ENCODE data around the gene TMEM182. TPM values are rescaled to one million over a fixed set of nuclear protein-coding genes. Genes with fewer than 3 reads are reported as not detected.
A peak's percentile ranks its signal among the peaks of the same experiment; 100 is the strongest.

Gene TMEM182, protein sequence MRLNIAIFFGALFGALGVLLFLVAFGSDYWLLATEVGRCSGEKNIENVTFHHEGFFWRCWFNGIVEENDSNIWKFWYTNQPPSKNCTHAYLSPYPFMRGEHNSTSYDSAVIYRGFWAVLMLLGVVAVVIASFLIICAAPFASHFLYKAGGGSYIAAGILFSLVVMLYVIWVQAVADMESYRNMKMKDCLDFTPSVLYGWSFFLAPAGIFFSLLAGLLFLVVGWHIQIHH
- 5.0 TPM for polyA plus RNA-seq (2013, experiment 1 of 2)
- polyA plus RNA-seq (2013, experiment 2 of 2), result 3.7 TPM

- H3K4me1 ChIP-seq (ENCODE audit: insufficient read depth, low read length), result no peaks in the 10 kb centered on the region
- H3K4me3 ChIP-seq (ENCODE audit: low read length), result no peak within 1 kb of the TSS
- no peaks in the 10 kb centered on the region for H3K27me3 ChIP-seq (ENCODE audit: insufficient read depth, low read length)
- 98% methylated on average over 4 of the region's 4 CpGs for WGBS
- no peaks in the 10 kb centered on the region for H3K9me3 ChIP-seq (ENCODE audit: insufficient read depth, low read depth, low read length)
- H3K27ac ChIP-seq (ENCODE audit: low read depth, low read length), result no peak within 1 kb of the TSS
- H3K36me3 ChIP-seq (ENCODE audit: insufficient read depth, low read length), result peaks cover 6% of the 10 kb centered on the region; the same call in 1 of the 2 replicates
- H3K9ac ChIP-seq (ENCODE audit: low read depth, low read length), result no peak within 1 kb of the TSS
Measured at GRCh38 chr2:102761763-102762162, at the start of gene TMEM182. TMEM182 (plus strand) TSS chr2:102762031; CDS start chr2:102762218, 187 bp downstream.

- Histone ChIP-seq H3K9me3 (ENCODE audit: insufficient read depth, low read depth, low read length) (no peaks in the 10 kb centered on the region), H3K36me3 (ENCODE audit: insufficient read depth, low read length) (peaks cover 55% of the 10 kb centered on the region), H3K4me3 (ENCODE audit: low read length) (no peak overlapping the region), H3K27me3 (ENCODE audit: insufficient read depth, low read length) (no peaks in the 10 kb centered on the region), H3K4me1 (ENCODE audit: insufficient read depth, low read length) (no peaks in the 10 kb centered on the region), H3K27ac (ENCODE audit: low read depth, low read length) (no peak overlapping the region), H3K9ac (ENCODE audit: low read depth, low read length) (no peak overlapping the region)
- whole genome bisulfite sequencing, result 95% methylated on average over 5 of the region's 5 CpGs
Measured at GRCh38 chr2:102717308-102718018, 44.4 kb upstream of the TMEM182 start.

DNA sequence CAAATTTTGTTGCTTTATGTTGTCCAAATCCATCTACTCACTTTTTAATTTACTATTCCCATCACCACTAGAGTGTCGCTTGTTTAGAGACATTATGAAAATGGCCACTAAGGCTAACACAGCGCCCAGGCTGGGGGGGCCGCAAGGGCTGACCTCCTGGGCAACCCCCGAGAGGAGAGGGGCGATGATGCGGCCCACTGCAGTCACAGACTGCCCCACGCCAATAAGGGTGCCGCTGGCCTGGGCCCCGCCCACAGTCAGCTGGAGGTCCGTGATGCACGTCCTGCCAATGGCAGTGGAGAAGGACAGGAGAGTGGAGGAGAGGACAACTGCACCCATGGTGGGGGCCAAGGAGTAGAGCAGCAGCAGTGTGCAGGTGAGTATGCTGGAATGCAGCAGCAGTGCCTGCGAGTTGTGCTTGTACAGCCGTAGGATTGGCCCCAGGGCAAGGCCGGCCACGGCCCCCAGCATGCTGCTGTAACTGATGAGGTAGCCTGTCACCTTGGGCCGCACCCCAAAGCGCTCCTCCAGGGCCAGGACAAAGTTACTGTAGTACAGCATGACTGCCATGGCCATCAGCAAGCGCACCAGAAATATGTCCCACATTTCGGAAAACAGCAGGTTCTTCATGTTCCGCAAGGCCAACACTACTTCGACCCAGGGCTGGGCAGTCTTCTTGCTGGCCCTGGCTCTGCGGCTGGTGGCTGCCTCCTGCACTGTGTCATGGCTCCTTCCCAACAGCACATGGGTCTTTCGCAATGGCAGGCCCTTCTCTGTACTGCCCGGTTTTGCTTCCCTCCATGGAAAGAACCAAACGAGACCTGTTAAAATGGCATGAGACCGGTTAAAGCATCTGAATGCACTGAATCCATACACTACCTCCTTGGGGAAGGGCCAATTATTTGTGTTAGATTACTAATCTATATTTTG is 43.2 kb upstream of the TMEM182 start:
- Histone ChIP-seq H3K36me3 (ENCODE audit: insufficient read depth, low read length) (peaks cover 67% of the 10 kb centered on the region), H3K27ac (ENCODE audit: low read depth, low read length) (no peak overlapping the region), H3K4me3 (ENCODE audit: low read length) (no peak overlapping the region), H3K27me3 (ENCODE audit: insufficient read depth, low read length) (no peaks in the 10 kb centered on the region), H3K9me3 (ENCODE audit: insufficient read depth, low read depth, low read length) (no peaks in the 10 kb centered on the region), H3K4me1 (ENCODE audit: insufficient read depth, low read length) (no peaks in the 10 kb centered on the region), H3K9ac (ENCODE audit: low read depth, low read length) (no peak overlapping the region)
- 95% methylated on average over 26 of the region's 26 CpGs for WGBS

DNA sequence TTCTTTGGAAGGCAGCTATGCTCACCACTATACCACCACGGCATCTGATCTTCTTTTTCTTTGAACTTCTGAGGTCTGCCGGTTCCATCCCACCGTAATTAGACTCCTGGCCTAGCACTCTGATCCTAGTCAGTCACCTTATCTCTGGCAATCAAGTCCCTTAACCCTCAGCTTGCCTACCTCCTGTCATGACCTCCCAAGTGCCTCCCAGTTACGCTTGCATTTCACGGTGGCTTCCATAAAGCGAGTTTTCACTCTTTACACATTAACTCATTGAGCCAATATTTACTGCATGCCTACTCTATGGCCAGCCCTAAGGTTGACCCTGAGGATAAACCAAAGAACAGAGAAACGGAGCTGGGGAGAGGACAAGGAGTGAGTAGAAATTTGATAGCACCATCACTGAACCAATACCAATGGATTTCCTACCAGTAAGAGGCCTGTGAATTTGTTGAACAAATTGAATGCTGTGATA is 37.8 kb upstream of the TMEM182 start:
- Histone ChIP-seq H3K9me3 (ENCODE audit: insufficient read depth, low read depth, low read length) (no peaks in the 10 kb centered on the region), H3K4me3 (ENCODE audit: low read length) (no peak overlapping the region), H3K27ac (ENCODE audit: low read depth, low read length) (no peak overlapping the region), H3K9ac (ENCODE audit: low read depth, low read length) (no peak overlapping the region), H3K36me3 (ENCODE audit: insufficient read depth, low read length) (peaks cover 81% of the 10 kb centered on the region), H3K27me3 (ENCODE audit: insufficient read depth, low read length) (no peaks in the 10 kb centered on the region), H3K4me1 (ENCODE audit: insufficient read depth, low read length) (no peaks in the 10 kb centered on the region)
- 91% methylated on average over 7 of the region's 7 CpGs for WGBS

GRCh38 chr2:102724553-102724952 is 37.3 kb upstream of the TMEM182 start:
- Histone ChIP-seq H3K36me3 (ENCODE audit: insufficient read depth, low read length) (peaks cover 80% of the 10 kb centered on the region), H3K9me3 (ENCODE audit: insufficient read depth, low read depth, low read length) (no peaks in the 10 kb centered on the region), H3K27ac (ENCODE audit: low read depth, low read length) (no peak overlapping the region), H3K4me3 (ENCODE audit: low read length) (no peak overlapping the region), H3K4me1 (ENCODE audit: insufficient read depth, low read length) (no peaks in the 10 kb centered on the region), H3K9ac (ENCODE audit: low read depth, low read length) (no peak overlapping the region), H3K27me3 (ENCODE audit: insufficient read depth, low read length) (no peaks in the 10 kb centered on the region)
- 96% methylated on average over 10 of the region's 10 CpGs for WGBS

GRCh38 chr2:102726128-102727087 is 35.4 kb upstream of the TMEM182 start:
- Histone ChIP-seq H3K27ac (ENCODE audit: low read depth, low read length) (no peak overlapping the region), H3K27me3 (ENCODE audit: insufficient read depth, low read length) (no peaks in the 10 kb centered on the region), H3K9me3 (ENCODE audit: insufficient read depth, low read depth, low read length) (no peaks in the 10 kb centered on the region), H3K4me3 (ENCODE audit: low read length) (no peak overlapping the region), H3K9ac (ENCODE audit: low read depth, low read length) (no peak overlapping the region), H3K4me1 (ENCODE audit: insufficient read depth, low read length) (no peaks in the 10 kb centered on the region), H3K36me3 (ENCODE audit: insufficient read depth, low read length) (peaks cover 75% of the 10 kb centered on the region)
- WGBS, result 87% methylated on average over 15 of the region's 15 CpGs

DNA sequence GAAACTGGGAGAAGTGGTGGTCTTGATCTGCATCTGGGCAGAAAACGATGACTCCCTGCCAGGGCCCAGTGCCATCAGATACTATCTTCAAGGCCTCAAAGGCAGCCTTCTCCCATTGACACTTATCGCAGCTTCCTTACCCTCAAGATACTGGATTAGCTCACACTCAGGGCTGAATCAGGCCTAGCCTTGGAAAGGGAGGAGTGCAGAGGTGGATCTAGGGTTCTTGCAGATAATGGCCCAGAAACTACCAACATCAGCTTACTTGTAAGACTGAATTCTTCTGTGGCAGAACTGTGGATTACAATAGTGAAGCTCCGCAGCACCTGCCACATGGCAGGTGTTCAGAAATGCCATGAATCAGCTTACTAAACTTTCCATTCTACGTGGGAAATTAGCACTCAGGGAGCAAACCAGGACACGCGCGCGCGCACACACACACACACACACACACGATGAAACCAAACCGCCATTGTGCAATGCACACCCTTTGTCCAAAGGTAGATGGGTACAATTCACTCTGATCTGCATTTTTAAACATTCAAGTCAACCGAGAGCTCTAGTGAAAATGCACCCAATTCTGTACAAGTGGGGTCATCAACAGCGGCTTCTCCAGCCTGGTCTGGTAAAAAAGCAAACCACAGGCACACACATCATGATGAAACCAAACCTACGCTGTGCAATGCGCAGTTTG is 26.3 kb upstream of the TMEM182 start:
- H3K36me3 ChIP-seq (ENCODE audit: insufficient read depth, low read length), result peaks cover 19% of the 10 kb centered on the region
- peak overlapping the region; percentile 85 for H3K4me3 ChIP-seq (ENCODE audit: low read length)
- WGBS, result 68% methylated on average over 15 of the region's 15 CpGs
- H3K27me3 ChIP-seq (ENCODE audit: insufficient read depth, low read length), result no peaks in the 10 kb centered on the region
- no peaks in the 10 kb centered on the region for H3K9me3 ChIP-seq (ENCODE audit: insufficient read depth, low read depth, low read length)
- peak overlapping the region; percentile 73 for H3K9ac ChIP-seq (ENCODE audit: low read depth, low read length)
- H3K4me1 ChIP-seq (ENCODE audit: insufficient read depth, low read length), result peaks cover 7% of the 10 kb centered on the region; the same call in 1 of the 2 replicates
- H3K27ac ChIP-seq (ENCODE audit: low read depth, low read length), result no peak overlapping the region

GRCh38 chr2:102736110-102736409 is 25.8 kb upstream of the TMEM182 start:
- 12% methylated on average over 6 of the region's 6 CpGs for WGBS
- Histone ChIP-seq H3K27me3 (ENCODE audit: insufficient read depth, low read length) (no peaks in the 10 kb centered on the region), H3K9me3 (ENCODE audit: insufficient read depth, low read depth, low read length) (no peaks in the 10 kb centered on the region), H3K4me3 (ENCODE audit: low read length) (peak overlapping the region; percentile 85), H3K36me3 (ENCODE audit: insufficient read depth, low read length) (peaks cover 15% of the 10 kb centered on the region), H3K4me1 (ENCODE audit: insufficient read depth, low read length) (peaks cover 7% of the 10 kb centered on the region; the same call in 1 of the 2 replicates), H3K9ac (ENCODE audit: low read depth, low read length) (peak overlapping the region; percentile 73), H3K27ac (ENCODE audit: low read depth, low read length) (no peak overlapping the region)

DNA sequence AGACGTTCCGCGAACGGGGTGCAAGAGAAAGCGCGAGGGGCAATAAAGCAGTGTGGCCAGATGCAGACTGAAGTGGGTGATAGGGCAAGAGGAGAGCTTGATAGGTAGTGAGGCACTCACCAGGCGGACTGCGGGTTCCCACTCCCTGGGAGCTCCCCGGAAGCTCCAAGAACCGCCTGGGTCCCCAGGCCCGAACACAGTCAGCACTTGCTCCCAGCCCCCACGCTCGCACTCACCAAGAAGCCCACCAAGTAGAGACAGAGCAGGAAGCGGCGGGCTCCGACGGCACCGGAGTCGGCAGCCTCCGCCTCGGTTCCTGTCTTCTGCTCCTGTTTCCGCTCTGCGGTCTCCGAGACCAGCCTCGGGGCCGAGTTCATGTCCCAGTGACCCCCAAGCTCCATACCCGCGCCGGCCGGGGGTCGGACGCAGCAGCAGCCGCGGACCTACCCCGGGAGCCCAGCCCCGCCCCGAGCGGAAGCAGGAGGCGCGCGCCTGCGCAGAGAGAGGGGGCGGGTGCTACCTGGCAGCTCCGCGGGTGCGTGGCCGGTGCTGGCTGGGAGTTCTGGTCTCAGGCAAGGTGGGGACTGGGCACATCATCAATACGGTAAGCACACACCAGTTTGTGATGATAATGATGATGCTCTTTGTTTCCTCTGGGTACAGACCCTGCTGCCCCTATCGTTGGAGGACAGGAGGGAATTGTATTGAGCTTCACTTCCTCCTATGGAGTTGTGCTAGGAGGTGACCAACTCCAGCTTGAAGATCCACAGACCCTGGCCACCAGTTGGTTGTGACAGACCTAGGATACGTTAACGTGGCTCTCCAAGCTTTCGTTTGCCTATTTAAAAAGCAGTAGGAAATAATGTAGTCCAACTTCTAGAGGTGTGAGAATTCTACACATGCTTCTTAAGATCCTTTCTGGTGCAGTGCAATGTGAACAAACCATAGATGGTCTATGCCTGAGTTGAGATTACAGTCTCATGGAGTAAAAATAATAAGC is 25.1 kb upstream of the TMEM182 start:
- Histone ChIP-seq H3K9ac (ENCODE audit: low read depth, low read length) (peak overlapping the region; percentile 73), H3K27ac (ENCODE audit: low read depth, low read length) (peak overlapping the region; percentile 21; the same call in 1 of the 2 replicates), H3K4me3 (ENCODE audit: low read length) (peak overlapping the region; percentile 85), H3K9me3 (ENCODE audit: insufficient read depth, low read depth, low read length) (no peaks in the 10 kb centered on the region), H3K36me3 (ENCODE audit: insufficient read depth, low read length) (peaks cover 9% of the 10 kb centered on the region), H3K27me3 (ENCODE audit: insufficient read depth, low read length) (no peaks in the 10 kb centered on the region), H3K4me1 (ENCODE audit: insufficient read depth, low read length) (peaks cover 7% of the 10 kb centered on the region; the same call in 1 of the 2 replicates)
- under 1% methylated on average over 52 of the region's 52 CpGs for WGBS

All from HUES64 (cell line).